MM.1S (cell line): Measurements from ENCODE around the gene ZNF552.
"Not testable (repeated sequence)": the region's sequence is repeated elsewhere in the genome, so short reads cannot be mapped to it uniquely, and the experiment has no call there.

Experiments used
- DNase-seq: peaks from one replicate; pipeline ENCODE4 v3.0.0-alpha.2; 2015
- H2AFZ ChIP-seq: fragments of 300-600 bp; sonication (generic); 2 replicates; pipeline ENCODE4 v1.6.0; 2016; ENCODE audit warnings: antibody characterized with exemption, low read length
- H3F3A ChIP-seq: fragments of 300-600 bp; sonication (generic); 2 replicates; pipeline ENCODE4 v1.6.1; 2016; ENCODE audit warnings: mild to moderate bottlenecking, antibody characterized with exemption, low read length, moderate library complexity, mixed read lengths; ENCODE audit not compliant: insufficient read depth
- H3K27ac ChIP-seq: fragments of 300-600 bp; sonication (generic); 2 replicates; pipeline ENCODE4 v1.5.1; 2016; ENCODE audit warnings: mild to moderate bottlenecking, low read length
- H3K27me3 ChIP-seq: fragments of 300-600 bp; sonication (generic); replicated peaks from 2 replicates; pipeline ENCODE4 v1.6.0; 2016; ENCODE audit warnings: low read length; ENCODE audit not compliant: insufficient read depth
- H3K36me3 ChIP-seq: fragments of 300-600 bp; sonication (generic); replicated peaks from 2 replicates; pipeline ENCODE4 v1.6.1; 2016; ENCODE audit warnings: mild to moderate bottlenecking, low read length, mixed read lengths; ENCODE audit not compliant: insufficient read depth
- H3K4me1 ChIP-seq: fragments of 300-600 bp; sonication (generic); 2 replicates; pipeline ENCODE4 v1.6.1; 2016; ENCODE audit warnings: low read length, mixed read lengths
- H3K4me2 ChIP-seq: fragments of 300-600 bp; sonication (generic); 2 replicates; pipeline ENCODE4 v1.6.0; 2016; ENCODE audit warnings: low read depth, low read length
- H3K4me3 ChIP-seq: fragments of 300-600 bp; sonication (generic); 2 replicates; pipeline ENCODE4 v1.5.1; 2016; ENCODE audit warnings: low read length, mixed read lengths
- H3K79me2 ChIP-seq: fragments of 300-600 bp; sonication (generic); 2 replicates; pipeline ENCODE4 v1.6.1; 2016; ENCODE audit warnings: mixed run types, low read length, mixed read lengths
- H3K9ac ChIP-seq: fragments of 300-600 bp; sonication (generic); 2 replicates; pipeline ENCODE4 v1.6.1; 2016; ENCODE audit warnings: low read length, mixed read lengths
- H3K9me2 ChIP-seq: fragments of 300-600 bp; sonication (generic); replicated peaks from 2 replicates; pipeline ENCODE4 v1.6.1; 2016; ENCODE audit warnings: mild to moderate bottlenecking, low read length, mixed read lengths; ENCODE audit not compliant: insufficient read depth
- H3K9me3 ChIP-seq: fragments of 300-600 bp; sonication (generic); replicated peaks from 2 replicates; pipeline ENCODE4 v1.6.1; 2016; ENCODE audit warnings: mild to moderate bottlenecking, low read length, mixed read lengths; ENCODE audit not compliant: insufficient read depth
- H4K20me1 ChIP-seq: fragments of 300-600 bp; sonication (generic); 2 replicates; pipeline ENCODE4 v1.6.1; 2016; ENCODE audit warnings: mild to moderate bottlenecking, low read length, moderate library complexity, mixed read lengths; ENCODE audit not compliant: insufficient read depth
- CTCF ChIP-seq: fragments of 300-600 bp; sonication (generic); IDR thresholded peaks from 2 replicates; pipeline ENCODE4 v1.5.1; 2016; ENCODE audit warnings: antibody characterized with exemption, low read length, mixed read lengths
- EZH2 ChIP-seq: fragments of 300-600 bp; sonication (generic); optimal IDR thresholded peaks from 2 replicates; pipeline ENCODE3; 2017; ENCODE audit warnings: low read depth, mild to moderate bottlenecking, antibody characterized with exemption, low read length, mixed read lengths
- EZH2phosphoT487 ChIP-seq: fragments of 300-600 bp; sonication (generic); IDR thresholded peaks from 2 replicates; pipeline ENCODE4 v1.6.1; 2018; ENCODE audit warnings: antibody characterized with exemption, low read length

The ZNF552 gene

GRCh38 chr19:57829316-57829715 is 14.6 kb upstream of the ZNF552 start:
- H2AFZ ChIP-seq: no peak overlapping the region
- DNase-seq: no peak
- no peaks in the 10 kb centered on the region for H3K27me3 ChIP-seq
- H3K27ac ChIP-seq: no peak overlapping the region
- H3K9me2 ChIP-seq: no peaks in the 10 kb centered on the region
- H3K79me2 ChIP-seq: peaks cover 72% of the 10 kb centered on the region
- no peaks in the 10 kb centered on the region for H3K4me1 ChIP-seq
- no peaks in the 10 kb centered on the region for H4K20me1 ChIP-seq
- H3K9me3 ChIP-seq: no peaks in the 10 kb centered on the region
- H3K9ac ChIP-seq: no peak overlapping the region
- H3K4me2 ChIP-seq: no peak overlapping the region
- peaks cover 3% of the 10 kb centered on the region; the same call in 1 of the 2 replicates for H3K36me3 ChIP-seq
- no peak overlapping the region for H3K4me3 ChIP-seq
- H3F3A ChIP-seq: no peaks in the 10 kb centered on the region
- TF ChIP-seq EZH2phosphoT487 (no peak), CTCF (no peak), EZH2 (no peak)

GRCh38 chr19:57825511-57825910 is 10.8 kb upstream of the ZNF552 start:
- H4K20me1 ChIP-seq: no peaks in the 10 kb centered on the region
- H3K79me2 ChIP-seq: peaks cover 90% of the 10 kb centered on the region
- no peak overlapping the region for H3K27ac ChIP-seq

GRCh38 chr19:57823608-57824007 is 8.9 kb upstream of the ZNF552 start:
- not testable (repeated sequence) for H3F3A ChIP-seq, H3K4me2 ChIP-seq, H3K4me3 ChIP-seq, H4K20me1 ChIP-seq, H3K4me1 ChIP-seq, H2AFZ ChIP-seq, H3K36me3 ChIP-seq, H3K27ac ChIP-seq, H3K27me3 ChIP-seq, H3K9me3 ChIP-seq, DNase-seq, H3K9ac ChIP-seq, H3K9me2 ChIP-seq
- H3K79me2 ChIP-seq: peaks cover 85% of the 10 kb centered on the region

More at GRCh38 chr19:57825511-57825910, 10.8 kb upstream of the ZNF552 start:
- Histone ChIP-seq H3K4me1 (no peaks in the 10 kb centered on the region), H2AFZ (no peak overlapping the region), H3K4me2 (no peak overlapping the region), H3K27me3 (no peaks in the 10 kb centered on the region), H3K36me3 (peaks cover 3% of the 10 kb centered on the region; the same call in 1 of the 2 replicates), H3K4me3 (no peak overlapping the region), H3K9me2 (no peaks in the 10 kb centered on the region), H3K9me3 (no peaks in the 10 kb centered on the region), H3F3A (no peaks in the 10 kb centered on the region), H3K9ac (no peak overlapping the region)
- TF ChIP-seq CTCF: no peak
- no peak for TF ChIP-seq EZH2
- no peak for TF ChIP-seq EZH2phosphoT487
- DNase-seq: no peak

GRCh38 chr19:57823155-57823554 is 8.4 kb upstream of the ZNF552 start:
- H3K9ac ChIP-seq, H3K36me3 ChIP-seq, H3K9me2 ChIP-seq, H3K9me3 ChIP-seq, H3K27ac ChIP-seq, H2AFZ ChIP-seq, H4K20me1 ChIP-seq, H3F3A ChIP-seq, H3K4me1 ChIP-seq, DNase-seq, H3K27me3 ChIP-seq, H3K4me3 ChIP-seq, H3K4me2 ChIP-seq: not testable (repeated sequence)
- H3K79me2 ChIP-seq: peaks cover 82% of the 10 kb centered on the region

GRCh38 chr19:57821501-57821900 is 6.8 kb upstream of the ZNF552 start:
- H3K4me1 ChIP-seq, DNase-seq, H3K9ac ChIP-seq, H3K9me3 ChIP-seq, H2AFZ ChIP-seq, H3K9me2 ChIP-seq, H3F3A ChIP-seq, H3K4me3 ChIP-seq, H4K20me1 ChIP-seq, H3K27ac ChIP-seq, H3K27me3 ChIP-seq, H3K4me2 ChIP-seq, H3K36me3 ChIP-seq: not testable (repeated sequence)
- H3K79me2 ChIP-seq: peaks cover 70% of the 10 kb centered on the region

GRCh38 chr19:57821095-57821494 is 6.4 kb upstream of the ZNF552 start:
- H3K36me3 ChIP-seq, H3K4me3 ChIP-seq, H3K4me1 ChIP-seq, H2AFZ ChIP-seq, H3K27ac ChIP-seq, DNase-seq, H3K27me3 ChIP-seq, H3F3A ChIP-seq, H3K9me2 ChIP-seq, H3K9ac ChIP-seq, H3K9me3 ChIP-seq, H4K20me1 ChIP-seq, H3K4me2 ChIP-seq: not testable (repeated sequence)
- H3K79me2 ChIP-seq: peaks cover 66% of the 10 kb centered on the region
